Adrenal gland (tissue), 5 donors: Measurements from ENCODE around the gene GRM8.

Experiments
- POLR2A ChIP-seq, 2 donors: fragments of 450-650 bp; IDR thresholded peaks; one replicate each; pipeline ENCODE4 v1.6.1; 2017; ENCODE audit warnings: antibody characterized with exemption in 2 of 2, mild to moderate bottlenecking in 2 of 2, moderate library complexity in 1 of 2
- TF ChIP-seq, protein P1 (sequence below), 6 experiments: fragments of 450-650 bp in 4 of 6; fragments of 200-600 bp in 2 of 6; sonication (generic) in 1 of 6; IDR thresholded peaks; 1 replicate in 5 of 6; 2 replicates in 1 of 6; pipeline versions ENCODE4 v1.5.1 to v1.8.0; 2016 to 2021; ENCODE audit warnings: antibody characterized with exemption in 6 of 6, mild to moderate bottlenecking in 2 of 6, moderate library complexity in 1 of 6
- donor health status: DM: no; HTN: no; CAD: no.

DNA sequence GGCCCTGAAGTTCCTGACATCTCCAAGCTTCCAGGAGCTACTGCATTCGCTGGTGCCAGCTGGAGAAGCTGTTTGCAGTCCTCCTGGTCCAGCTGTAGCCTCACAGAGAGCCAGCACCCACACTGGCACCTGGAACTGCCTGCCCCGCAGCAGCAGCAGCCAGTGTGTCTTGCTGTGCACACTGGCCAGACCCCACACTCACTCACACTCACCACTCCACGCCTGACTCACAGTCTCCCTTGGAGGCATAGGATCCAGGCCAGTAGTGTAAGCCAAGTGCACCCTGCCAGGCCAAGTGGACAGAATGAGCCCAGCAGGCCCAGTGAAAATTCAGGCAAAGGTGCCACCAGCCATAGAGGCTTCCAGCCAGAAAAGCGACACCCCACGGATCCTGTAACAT, 566.3 kb downstream of the GRM8 start:
- TF ChIP-seq, protein P1, sequence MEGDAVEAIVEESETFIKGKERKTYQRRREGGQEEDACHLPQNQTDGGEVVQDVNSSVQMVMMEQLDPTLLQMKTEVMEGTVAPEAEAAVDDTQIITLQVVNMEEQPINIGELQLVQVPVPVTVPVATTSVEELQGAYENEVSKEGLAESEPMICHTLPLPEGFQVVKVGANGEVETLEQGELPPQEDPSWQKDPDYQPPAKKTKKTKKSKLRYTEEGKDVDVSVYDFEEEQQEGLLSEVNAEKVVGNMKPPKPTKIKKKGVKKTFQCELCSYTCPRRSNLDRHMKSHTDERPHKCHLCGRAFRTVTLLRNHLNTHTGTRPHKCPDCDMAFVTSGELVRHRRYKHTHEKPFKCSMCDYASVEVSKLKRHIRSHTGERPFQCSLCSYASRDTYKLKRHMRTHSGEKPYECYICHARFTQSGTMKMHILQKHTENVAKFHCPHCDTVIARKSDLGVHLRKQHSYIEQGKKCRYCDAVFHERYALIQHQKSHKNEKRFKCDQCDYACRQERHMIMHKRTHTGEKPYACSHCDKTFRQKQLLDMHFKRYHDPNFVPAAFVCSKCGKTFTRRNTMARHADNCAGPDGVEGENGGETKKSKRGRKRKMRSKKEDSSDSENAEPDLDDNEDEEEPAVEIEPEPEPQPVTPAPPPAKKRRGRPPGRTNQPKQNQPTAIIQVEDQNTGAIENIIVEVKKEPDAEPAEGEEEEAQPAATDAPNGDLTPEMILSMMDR (IDR thresholded peaks at IDR 0.05): no peak
- no peak for TF ChIP-seq POLR2A (IDR thresholded peaks at IDR 0.05)
